GM21619 (cell line): Measurements from ENCODE around the gene TNRC18.

Experiments used
- ATAC-seq: cut with Tn5 transposase; IDR thresholded peaks from one replicate; pipeline ENCODE4 v1.9.1; 2021; ENCODE audit not compliant: unreplicated experiment

The TNRC18 gene

DNA sequence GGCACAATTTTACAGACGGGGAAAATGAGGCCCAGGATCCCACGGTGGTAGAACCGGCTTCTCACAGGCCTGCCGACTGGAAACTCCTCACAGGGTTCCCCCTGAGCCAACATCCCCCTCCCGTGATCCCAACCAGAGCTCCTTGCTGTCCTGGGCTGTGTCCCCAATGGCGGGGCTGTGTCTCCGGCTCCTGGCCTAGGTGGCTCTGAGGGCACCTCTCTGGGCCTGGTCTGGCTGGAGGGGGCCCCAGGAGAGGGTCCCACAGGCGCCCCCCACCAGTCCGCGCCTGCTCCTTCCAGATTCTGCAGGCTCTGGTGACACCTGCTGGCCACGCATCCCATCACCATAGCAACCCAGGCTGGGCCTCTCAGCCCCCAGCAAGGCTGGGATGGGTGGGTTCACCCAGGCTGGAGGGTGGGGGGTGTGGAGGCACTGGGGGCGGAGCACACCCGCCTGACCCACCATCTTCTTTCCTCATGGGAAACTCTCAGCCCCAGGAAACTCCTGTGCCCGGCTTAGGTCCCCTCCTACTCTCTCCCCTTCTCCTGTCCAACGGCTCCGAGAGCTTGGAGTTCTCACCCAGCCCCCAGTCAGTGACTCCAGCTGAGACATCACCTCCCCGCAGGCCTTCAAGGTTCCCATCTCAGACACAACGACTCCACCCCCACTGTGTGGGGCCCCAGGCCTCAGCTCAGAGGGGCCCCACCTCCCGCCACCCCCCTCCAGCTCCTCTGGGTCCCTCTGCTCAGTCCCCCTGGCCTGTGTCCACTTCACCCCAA lies 27.1 kb upstream of the TNRC18 start:
- ATAC-seq = no peak

DNA sequence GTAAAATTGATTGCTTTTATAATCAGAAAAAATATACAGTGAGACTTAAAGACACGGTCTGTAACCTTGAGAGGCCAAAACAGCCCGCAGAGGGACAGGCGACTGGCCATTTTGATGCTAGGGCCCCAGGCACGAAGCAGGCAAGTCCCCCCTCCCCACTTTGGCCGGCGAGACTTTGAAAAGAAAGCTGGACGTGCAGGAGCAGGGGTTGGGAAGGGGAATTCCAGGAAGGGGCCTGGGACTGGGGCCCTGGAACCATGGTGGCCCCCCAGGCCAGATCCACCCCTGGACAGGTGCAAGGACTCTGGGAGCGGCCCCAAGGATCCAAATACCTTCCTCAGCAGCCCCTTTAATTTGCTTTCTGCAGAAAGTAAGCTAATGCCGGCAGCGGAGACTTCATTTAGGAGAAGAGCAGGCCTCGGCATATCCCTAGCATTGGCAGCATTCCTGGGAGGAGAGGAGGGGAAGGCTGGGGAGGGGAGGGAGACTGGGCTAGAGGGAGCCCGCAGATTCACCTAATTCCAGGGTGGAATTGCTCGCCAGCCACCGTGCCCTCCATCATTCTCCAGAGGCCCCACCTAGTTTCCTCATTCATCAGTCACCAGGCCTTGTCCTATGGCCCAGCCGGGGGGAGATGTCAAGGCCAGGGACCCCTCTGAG lies 24.9 kb upstream of the TNRC18 start:
- no peak for ATAC-seq

DNA sequence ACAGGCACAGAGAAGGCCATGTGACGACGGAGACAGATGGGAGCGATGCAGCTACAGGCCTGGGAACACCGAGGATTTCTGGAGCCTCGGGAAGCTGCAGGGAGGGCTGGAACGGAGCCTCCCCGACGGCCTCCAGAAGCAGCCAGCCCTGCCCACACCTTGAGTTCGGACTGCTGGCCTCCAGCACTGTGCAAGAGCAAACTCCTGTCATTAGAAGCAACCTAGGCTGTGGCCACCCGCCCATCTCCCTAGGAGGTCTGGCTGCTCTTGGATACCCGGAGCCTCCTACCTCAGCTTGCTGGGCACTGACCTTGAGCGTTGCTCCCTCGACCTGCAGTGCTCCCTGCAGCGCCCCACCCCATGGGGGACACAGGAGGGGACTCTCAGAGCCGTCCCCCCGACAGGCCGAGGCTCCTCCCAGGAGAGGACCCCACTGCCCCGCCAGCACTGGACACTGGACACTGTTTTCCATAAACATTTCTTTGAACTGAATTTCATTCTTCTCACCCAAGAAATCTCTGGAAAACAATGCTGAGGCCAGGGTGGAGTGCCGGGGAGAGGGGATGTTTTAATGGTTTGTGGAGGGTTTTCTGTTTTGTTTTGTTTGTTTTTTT lies 22.5 kb upstream of the TNRC18 start:
- ATAC-seq = no peak

DNA sequence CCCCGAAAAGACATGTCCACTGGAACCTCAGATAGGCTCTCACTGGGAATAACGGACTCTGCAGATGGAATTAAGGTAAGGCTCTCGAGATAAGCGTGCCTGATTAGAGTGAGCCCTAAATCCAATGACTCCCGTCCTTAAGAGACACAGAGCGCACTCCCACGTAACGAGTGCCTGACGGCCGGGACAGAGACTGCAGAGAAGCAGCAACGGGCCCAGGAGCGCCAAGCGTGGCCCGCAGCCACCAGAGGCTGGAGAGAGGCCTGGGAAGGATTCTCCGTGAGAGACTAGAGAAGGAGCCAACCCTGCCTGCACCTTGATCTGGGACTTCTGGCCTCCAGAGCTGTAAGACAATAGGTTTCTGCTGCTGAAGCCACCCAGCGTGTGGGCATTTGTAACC lies 20.0 kb upstream of the TNRC18 start:
- no peak for ATAC-seq

DNA sequence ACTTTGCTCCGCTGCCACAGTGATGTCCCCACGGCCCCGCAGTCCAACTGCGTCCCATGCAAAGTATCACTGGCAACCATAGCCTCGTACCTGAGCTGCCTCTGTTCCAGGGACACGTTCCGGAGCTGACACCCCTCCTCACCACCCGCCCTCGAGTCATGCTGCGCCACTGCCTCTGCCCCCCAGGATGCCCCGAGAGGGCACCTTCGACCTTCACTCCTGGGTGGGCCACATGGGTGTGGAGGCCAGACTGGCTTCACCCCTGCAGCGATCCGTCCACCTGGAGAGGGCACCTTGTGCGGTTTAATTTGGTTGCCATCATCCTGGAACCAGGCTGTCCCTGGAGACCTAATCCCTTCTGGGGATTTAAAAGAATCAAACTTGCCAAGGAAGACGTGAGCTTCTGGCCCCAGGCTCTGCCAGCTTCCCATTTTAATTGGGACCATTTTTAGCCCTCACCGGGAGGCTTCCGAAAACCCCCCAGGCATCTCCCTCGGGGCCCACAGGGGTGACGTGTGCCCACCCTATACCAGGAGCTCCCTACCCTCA lies 19.2 kb upstream of the TNRC18 start:
- ATAC-seq = no peak

DNA sequence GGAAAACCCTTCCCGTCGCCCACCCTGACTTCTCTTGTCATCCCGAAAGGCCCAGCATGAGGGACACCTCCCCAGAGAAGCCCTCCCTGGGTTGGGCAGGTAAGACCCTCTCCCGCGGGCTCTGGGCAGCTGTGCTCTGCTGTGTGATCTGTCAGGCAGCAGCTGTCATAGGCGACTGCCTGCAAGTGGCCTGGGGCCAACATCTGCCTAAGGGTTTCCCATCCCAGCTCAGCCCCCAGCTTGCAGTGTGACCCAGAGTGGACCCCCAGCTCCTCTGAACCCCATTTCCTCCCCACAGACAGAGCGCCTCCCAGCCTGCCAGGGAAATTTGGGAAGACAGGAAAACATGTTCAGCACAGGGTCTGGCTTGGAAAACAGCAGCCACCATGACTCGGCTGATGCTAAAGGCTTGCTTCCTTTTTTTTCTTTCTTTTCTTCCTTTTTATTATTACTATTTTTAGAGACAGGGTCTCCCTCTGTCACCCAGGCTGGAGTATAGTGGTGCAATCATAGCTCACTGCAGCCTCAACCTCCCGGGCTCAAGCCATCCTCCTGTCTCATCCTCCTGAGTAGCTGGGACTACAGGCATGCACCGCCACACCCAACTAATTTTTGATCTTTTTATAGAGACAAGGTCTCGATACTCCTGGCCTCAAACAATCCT lies 18.3 kb upstream of the TNRC18 start:
- ATAC-seq = no peak

DNA sequence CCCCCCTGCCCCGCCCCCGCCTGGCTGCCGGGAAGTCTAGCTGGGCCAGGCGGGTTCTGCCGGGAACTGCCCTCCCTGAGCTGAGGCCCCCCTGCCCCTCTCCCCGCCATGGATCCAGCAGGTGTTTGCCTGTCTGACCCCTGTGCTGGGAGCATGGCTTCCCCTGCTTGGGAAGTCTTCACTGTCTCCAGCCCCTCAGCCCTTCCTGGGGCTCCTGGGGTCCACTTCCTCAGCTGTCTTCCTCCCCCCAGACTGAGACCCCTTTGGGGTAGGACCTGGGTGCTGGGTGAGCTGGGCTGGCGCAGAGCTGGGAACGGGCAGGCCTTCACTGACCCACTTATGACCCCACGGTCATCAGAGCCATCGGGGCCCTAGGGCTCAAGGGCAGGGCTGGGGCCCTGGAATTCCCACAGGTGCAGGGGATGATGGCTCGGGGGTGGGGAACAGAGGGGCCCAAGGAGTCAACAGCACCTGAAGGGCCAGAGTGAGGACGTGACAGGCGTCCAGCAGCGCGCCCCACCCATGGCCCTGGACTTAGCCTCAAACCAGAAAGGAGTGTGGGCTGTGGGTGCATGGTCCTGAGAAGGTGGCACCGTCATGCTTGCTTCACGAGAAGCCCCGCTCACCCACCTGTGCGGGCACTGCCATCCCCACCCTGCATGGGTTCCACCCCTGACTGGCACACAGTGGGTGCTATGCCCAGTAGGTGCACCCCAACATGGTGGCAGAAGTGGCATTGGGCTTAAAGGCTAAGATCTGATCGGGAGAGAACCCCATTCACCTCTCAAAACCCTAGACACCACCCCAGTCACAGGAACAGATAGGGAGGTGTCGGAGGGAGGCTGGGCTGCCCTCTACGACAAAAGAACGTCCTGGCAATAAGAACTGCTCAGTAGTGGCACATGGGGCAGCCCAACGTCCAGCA lies 16.2 kb upstream of the TNRC18 start:
- ATAC-seq = no peak

DNA sequence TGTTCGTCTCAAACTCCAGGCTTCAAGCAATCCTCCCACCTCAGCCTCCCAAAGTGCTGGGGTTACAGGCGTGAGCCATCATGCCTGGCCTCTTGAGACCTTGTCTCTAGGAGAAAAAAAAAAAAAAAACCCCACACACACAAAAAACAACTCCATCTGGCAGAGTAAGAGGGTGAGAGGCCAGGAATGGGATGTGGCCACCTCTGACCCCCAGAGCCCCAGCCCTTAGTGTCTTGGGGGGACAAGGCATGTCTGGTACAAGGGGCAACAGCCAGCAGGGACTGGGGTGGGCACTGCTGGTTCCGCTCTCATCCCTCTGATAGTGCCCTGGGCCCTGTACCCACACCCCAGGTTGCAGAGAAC lies 15.6 kb upstream of the TNRC18 start:
- no peak for ATAC-seq

DNA sequence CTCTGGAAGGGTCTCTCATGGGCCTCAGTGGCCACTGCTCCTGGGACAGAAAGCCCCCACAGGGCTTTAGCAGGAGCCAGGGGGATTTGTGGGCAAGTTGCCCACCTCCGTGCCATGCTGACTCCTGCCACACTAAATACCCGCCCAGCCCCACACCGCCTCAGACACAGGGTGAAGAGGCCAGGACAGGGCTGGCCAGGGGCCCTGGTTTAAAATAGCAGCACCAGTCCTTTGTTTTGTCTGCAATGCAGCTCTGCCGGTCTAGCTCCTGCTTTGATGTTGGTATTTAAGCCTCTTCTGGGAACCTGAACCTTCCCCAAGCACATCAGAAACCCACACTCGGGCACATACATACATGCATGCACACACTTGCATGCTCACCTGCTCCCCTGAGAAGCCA lies 14.4 kb upstream of the TNRC18 start:
- no peak for ATAC-seq

DNA sequence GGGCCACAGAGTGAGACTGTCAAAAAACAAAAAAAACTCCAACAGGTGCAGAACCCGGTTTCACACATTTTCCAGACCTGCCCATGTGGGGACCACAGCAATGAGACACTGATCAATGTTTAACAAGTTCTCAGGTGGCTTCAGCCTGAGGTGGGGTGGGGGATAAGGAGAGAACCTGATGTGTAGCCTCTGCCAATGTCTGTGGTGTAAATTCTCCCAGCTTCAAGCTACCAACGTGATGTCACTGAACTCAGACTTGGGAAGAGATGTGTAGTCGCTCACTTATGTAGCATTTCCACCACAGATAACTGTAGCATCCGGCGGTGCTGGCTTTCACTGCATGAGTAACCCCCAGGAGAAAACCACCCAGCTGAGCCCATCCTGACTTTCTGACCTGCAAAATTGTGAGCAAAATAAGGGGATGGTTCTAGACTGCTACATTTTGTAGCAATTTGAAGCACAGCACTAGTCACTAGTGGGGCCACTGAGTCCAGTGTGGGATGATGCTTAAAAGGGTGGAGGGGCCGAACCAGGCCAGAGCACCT lies 13.8 kb upstream of the TNRC18 start:
- no peak for ATAC-seq

DNA sequence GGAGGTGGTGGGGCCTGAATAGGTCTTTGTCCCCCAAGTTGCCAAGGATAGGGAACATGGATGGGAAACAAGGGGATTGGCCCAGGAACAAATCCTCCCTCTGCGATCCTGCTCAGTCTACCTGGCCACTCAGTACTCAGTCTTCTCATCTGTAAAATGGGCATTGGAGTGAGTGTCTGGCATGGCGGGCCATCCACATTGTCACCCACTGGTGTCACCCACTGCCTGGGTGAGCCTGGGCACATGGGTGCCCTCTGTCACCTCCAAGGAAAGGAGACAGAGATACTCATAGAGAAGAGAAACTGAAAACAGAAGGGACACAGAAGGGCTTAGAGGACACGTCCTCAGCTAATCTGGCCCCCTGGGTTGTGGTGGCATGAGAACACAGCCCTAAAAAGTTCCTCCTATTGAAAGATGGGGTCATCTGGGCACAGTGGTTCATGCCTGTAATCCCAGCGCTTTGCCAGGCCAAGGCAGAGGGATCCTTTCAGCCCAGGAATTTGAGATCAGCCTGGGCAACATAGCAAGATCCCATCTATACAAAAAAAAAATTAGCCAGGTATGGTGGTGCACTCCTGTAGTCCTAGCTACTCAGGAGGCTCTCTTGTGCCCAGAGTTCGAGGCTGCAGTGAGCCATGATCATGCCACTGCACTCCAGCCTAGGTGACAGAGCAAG lies 12.5 kb upstream of the TNRC18 start:
- no peak for ATAC-seq

DNA sequence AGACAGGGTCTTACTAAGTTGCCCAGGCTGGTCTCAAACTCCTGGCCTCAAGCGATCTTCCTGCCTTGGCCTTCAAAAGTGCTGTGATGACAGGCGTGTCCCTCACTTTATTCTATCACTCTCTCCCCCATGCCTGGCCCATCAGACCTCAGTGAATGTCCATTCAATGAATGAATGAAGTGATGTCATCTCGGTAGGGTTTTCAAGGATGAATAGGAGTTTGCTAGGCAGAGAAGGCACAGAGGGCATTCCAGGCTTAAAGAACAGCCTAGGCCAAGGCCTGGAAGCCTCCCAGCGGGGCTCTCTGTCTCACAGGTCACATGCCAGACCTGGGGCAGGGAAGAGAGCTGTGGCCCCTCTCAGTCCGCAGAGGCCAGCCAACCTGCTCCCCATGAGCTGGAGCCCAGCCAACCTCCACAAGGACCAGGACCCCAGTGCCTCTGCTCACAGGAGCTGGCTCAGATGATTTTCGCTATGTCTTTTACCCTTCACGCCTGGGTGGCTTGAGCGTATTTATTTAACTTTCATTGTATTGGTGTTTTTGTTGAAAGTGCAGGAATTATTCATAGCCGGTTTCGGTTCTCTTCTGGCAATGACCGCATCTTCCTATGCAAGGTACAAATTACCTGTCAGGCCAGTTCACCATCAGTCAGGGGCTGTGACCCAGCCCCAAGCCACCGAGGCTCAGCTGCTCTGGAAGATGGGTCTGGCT lies 11.8 kb upstream of the TNRC18 start:
- ATAC-seq = no peak

DNA sequence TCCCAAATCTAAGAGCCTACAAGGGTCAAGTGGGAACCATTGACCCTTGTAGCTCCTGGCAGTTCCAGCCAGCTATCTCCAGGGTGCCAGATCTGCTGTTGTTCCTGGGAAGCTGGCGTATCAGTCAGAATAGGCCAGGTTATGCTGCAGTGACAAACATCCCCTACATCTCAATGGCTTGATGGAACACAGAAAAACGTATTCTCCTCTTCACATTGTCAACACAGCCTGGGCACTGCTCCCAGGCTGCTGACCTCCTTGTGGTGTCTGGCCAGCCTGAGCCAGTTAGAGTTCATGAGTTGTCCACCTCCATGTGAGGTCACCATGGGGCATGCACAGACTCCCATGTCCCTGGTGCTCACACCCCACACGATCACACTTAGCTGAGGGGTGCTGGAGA lies 9.5 kb upstream of the TNRC18 start:
- ATAC-seq = no peak

DNA sequence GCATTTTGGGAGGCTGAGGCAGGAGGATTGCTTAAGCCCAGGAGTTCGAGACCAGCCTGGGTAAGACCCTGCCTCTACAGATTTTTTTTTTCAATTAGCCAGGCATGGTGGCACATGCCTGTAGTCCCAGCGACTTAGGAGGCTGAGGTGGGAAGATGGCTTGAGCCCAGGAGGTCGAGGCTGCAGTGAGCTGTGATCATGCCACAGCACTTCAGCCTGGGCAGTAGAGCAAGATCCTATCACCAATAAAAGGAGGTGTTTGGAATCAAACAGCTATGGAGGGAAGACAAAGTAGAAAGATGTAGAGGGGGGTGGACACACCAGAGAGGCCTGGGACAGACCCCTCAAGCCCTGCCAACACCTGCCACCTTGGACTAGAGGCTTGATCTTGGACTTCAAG lies 9.1 kb upstream of the TNRC18 start:
- ATAC-seq = no peak

DNA sequence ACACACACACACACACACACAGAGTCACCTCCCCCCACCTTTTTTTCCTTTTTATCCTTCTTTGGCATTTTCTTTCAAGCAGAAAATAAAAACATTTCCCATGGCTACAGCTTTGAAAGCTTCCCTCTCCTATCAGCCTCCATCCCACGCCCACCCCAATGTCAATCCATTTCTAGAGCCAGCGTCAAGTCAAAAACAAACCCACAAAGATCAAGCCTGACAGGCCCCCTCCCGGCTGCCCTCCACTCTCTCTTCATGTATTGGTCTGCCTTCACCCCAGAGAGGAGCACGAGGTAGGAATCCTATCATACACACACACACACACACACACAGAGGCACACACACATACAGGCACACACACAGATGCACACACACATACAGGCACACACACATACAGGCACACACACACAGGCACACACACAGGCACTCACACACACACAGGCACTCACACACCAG lies 8.0 kb upstream of the TNRC18 start:
- no peak for ATAC-seq

DNA sequence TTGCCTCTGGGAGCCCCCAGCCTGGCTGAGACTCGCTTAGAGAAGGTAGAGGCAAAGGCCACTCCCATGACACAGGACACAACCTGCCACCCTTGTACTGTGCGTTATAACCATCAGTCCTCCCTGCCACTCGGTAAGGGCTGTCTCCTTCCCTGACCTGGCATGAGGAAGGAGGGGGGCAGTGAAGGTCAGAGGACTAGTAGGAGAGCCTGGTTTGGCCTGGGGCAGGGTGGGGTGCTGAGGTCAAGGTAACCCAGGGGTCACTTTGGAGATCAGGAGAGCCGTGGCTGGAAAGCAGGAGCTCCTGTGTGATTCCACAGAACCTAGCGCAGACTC lies 6.9 kb upstream of the TNRC18 start:
- ATAC-seq = no peak

DNA sequence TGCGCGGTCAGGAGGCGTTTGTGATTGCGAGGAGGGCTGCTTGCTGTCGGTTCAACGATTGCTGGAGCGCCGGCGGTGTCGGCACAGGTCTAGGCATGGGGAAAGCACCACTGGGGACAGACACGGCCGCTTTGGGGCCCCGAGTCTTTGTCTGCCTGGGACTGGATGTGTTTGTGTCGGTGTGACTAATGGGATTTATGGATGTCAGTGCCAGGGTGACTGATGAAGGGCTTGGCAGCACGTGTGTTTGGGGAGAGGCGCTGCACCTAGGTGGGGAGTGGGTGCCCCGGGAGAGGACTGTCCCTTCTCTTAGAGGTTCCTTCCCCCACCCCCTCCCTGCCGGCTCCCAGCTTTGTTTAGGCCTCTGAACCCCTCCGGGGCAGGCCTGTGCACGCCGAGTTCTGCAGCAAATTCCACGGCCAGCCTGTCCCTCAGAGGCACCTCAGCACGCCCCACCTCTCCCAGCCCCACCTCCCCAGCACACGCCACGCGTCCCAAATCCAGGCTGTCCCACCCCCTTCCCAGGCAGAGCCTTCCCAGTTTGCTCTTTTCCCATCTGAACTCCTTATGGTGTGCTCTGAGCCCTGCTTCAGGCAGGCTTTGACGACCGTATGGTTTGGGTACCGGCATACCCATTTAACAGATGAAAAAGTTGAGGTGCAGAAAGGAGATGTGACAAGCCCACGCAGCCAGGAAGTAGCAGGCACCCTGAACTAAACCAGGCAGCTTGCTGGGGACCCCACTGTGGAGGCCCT lies 6.4 kb upstream of the TNRC18 start:
- no peak for ATAC-seq

DNA sequence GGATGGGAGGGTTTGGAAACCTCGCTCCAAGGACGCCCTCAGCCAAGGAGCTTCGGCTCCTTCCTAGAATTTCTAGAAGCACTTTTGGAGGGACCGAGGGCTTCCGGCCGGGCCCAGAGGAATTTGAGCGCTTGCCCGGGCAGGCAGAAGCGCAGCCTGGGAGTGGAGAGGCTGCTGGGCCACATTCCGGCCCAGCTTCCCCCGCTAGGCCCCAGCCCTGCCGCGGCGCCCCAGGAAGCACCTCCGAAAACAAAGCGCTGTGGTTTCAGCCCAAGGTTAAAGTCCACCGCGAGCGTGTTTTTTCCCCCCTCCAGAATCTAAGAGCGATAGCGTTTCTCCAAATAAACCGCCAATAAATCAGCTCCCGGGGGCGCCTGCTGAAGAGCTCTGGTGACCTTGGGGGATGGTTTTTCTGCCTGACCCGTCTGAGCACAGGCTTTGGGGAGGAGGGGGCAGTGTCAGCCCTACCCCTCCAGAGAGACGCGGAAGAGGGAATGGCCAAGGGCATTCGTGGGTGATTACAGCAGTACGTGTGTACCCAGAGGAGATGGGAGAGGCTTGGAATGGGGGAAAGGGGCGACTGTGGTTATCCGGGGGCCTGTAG lies 5.7 kb upstream of the TNRC18 start:
- ATAC-seq = no peak
